Gastroesophageal sphincter (tissue), 3 donors: Measurements from ENCODE around the gene TWIST2.

Source experiments
- POLR2A ChIP-seq, 2 donors: fragments of 450-650 bp; IDR thresholded peaks; one replicate each; pipeline ENCODE4 v1.6.1; 2017; ENCODE audit warnings: antibody characterized with exemption in 2 of 2, mild to moderate bottlenecking in 2 of 2, moderate library complexity in 1 of 2
- POLR2AphosphoS5 ChIP-seq: sonication (generic); formaldehyde crosslinking; IDR thresholded peaks from one replicate; pipeline ENCODE4 v1.6.1; 2017; ENCODE audit warnings: antibody characterized with exemption
- TF ChIP-seq, protein P1 (sequence below), 4 experiments: fragments of 200-600 bp in 2 of 4; fragments of 450-650 bp in 2 of 4; sonication (generic) in 1 of 4; IDR thresholded peaks; one replicate each; pipeline ENCODE4 v1.5.1; 2017 to 2019; ENCODE audit warnings: antibody characterized with exemption in 4 of 4, mild to moderate bottlenecking in 2 of 4, moderate library complexity in 2 of 4

DNA sequence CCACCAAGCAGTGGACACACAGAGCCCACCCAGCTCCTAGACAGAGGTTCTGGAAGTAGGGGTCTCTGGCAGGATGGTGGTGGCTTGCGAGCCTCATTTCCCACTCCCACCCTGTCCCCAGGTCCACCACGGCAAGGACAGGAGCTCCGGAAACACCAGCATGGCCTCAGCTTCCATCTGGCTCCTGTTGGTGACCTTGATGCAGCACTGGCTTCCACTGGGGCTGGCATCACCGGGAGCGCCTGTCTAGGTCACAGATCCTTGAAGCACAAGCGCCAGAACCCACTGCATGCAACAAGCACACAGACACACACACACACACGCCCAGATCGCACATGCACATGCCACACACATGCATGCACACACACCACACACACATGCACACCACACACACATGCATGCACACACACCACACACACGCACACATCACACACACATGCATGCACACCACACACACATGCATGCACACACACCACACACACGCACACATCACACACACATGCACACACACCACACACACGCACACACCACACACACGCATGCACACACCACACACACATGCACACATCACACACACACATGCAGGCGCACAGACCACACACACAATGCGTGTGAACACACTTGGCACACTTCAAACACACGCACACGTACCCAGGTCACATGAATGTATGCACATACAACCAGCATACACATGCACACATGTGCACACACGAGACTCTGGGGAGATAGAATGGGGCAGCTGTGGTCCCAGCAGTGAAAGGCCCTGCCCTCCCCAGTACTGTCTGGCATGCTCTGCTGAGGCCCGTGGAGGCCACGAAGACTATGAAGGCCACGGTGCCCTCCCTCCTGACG, 63.7 kb downstream of the TWIST2 start:
- TF ChIP-seq, protein P1, sequence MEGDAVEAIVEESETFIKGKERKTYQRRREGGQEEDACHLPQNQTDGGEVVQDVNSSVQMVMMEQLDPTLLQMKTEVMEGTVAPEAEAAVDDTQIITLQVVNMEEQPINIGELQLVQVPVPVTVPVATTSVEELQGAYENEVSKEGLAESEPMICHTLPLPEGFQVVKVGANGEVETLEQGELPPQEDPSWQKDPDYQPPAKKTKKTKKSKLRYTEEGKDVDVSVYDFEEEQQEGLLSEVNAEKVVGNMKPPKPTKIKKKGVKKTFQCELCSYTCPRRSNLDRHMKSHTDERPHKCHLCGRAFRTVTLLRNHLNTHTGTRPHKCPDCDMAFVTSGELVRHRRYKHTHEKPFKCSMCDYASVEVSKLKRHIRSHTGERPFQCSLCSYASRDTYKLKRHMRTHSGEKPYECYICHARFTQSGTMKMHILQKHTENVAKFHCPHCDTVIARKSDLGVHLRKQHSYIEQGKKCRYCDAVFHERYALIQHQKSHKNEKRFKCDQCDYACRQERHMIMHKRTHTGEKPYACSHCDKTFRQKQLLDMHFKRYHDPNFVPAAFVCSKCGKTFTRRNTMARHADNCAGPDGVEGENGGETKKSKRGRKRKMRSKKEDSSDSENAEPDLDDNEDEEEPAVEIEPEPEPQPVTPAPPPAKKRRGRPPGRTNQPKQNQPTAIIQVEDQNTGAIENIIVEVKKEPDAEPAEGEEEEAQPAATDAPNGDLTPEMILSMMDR (IDR thresholded peaks at IDR 0.05) = no peak
- TF ChIP-seq POLR2AphosphoS5 (no peak), POLR2A (IDR thresholded peaks at IDR 0.05) (no peak)
